HEK293 (cell line): ENCODE results near the gene FLYWCH1.

ENCODE experiments used
- CTCF ChIA-PET: fragments of 350-600 bp; formaldehyde crosslinking; extraction: SDS; loops from one replicate; lab custom pipeline; 2021; ENCODE audit warnings: antibody characterized with exemption; lab: Yijun Ruan, JAX
- POLR2A ChIA-PET: fragments of 300-600 bp; formaldehyde crosslinking; extraction: SDS; loops from one replicate; lab custom pipeline; 2020; ENCODE audit warnings: antibody characterized with exemption, inconsistent platforms; lab: Yijun Ruan, JAX
- H3K27ac ChIP-seq: fragments of 200-500 bp; sonication (Bioruptor generic); 2 replicates; pipeline ENCODE4 v1.5.1; 2014; ENCODE audit warnings: low read depth, low read length, control low read depth, inconsistent platforms; ENCODE audit errors: extremely low read depth
- H3K36me3 ChIP-seq, 2 experiments: fragments of 200-500 bp in 1 of 2; sonication (Bioruptor generic) in 1 of 2; 1 replicate in 1 of 2; 2 replicates in 1 of 2; pipeline ENCODE4 v1.5.1; 2014 to 2017; ENCODE audit warnings: inconsistent platforms in 2 of 2, low read length in 2 of 2; ENCODE audit not compliant: control insufficient read depth in 2 of 2, insufficient read depth in 1 of 2
- H3K4me1 ChIP-seq: fragments of 200-500 bp; sonication (Bioruptor generic); 2 replicates; pipeline ENCODE4 v1.5.1; 2014; ENCODE audit warnings: mild to moderate bottlenecking, low read length, inconsistent platforms; ENCODE audit not compliant: control insufficient read depth, insufficient read depth
- H3K4me3 ChIP-seq: 2 replicates; pipeline ENCODE4 v1.5.1; 2011; ENCODE audit warnings: low read depth, mild to moderate bottlenecking, control low read depth, low read length, moderate library complexity
- H3K9me3 ChIP-seq: fragments of 200-500 bp; sonication (Bioruptor generic); 2 replicates; pipeline ENCODE4 v1.5.1; 2014; ENCODE audit warnings: low read depth, low read length, inconsistent platforms; ENCODE audit not compliant: control insufficient read depth, insufficient read depth
- FEZF1 ChIP-seq: fragments of 450-650 bp; formaldehyde crosslinking; IDR thresholded peaks from 2 replicates; pipeline ENCODE4 v1.5.1; 2016; ENCODE audit warnings: missing biosample characterization, missing genetic modification characterization
- KLF8 ChIP-seq: fragments of 450-650 bp; formaldehyde crosslinking; IDR thresholded peaks from 2 replicates; pipeline ENCODE4 v1.5.1; 2016; ENCODE audit warnings: missing biosample characterization, missing genetic modification characterization
- TRIM28 ChIP-seq: IDR thresholded peaks from 2 replicates; pipeline ENCODE4 v1.6.1; 2011; ENCODE audit warnings: low read length, control low read depth, borderline replicate concordance
- ZBTB17 ChIP-seq: fragments of 450-650 bp; formaldehyde crosslinking; IDR thresholded peaks from 2 replicates; pipeline ENCODE4 v1.5.1; 2016; ENCODE audit warnings: missing biosample characterization, missing genetic modification characterization
- ZNF2 ChIP-seq: fragments of 450-650 bp; formaldehyde crosslinking; IDR thresholded peaks from 2 replicates; pipeline ENCODE4 v1.5.1; 2016; ENCODE audit warnings: missing biosample characterization, missing genetic modification characterization
- ZNF239 ChIP-seq: fragments of 450-650 bp; formaldehyde crosslinking; IDR thresholded peaks from 2 replicates; pipeline ENCODE4 v1.5.1; 2016; ENCODE audit warnings: missing biosample characterization, missing genetic modification characterization
- ZNF624 ChIP-seq: fragments of 450-650 bp; formaldehyde crosslinking; IDR thresholded peaks from 2 replicates; pipeline ENCODE4 v1.5.1; 2017; ENCODE audit warnings: missing biosample characterization, missing genetic modification characterization
- ZNF830 ChIP-seq: fragments of 450-650 bp; IDR thresholded peaks from 2 replicates; pipeline ENCODE4 v1.5.0; 2018; ENCODE audit warnings: missing biosample characterization, missing genetic modification characterization, low read depth, mild to moderate bottlenecking, moderate library complexity
- TF ChIP-seq, protein P1 (sequence below): fragments of 450-650 bp; IDR thresholded peaks from 2 replicates; pipeline ENCODE4 v1.5.1; 2018; ENCODE audit warnings: missing biosample characterization, missing genetic modification characterization
- TF ChIP-seq, protein P2 (sequence below): fragments of 450-650 bp; formaldehyde crosslinking; IDR thresholded peaks from 2 replicates; pipeline ENCODE4 v1.5.1; 2016; ENCODE audit warnings: missing biosample characterization, missing genetic modification characterization
- TF ChIP-seq, protein P3 (sequence below): fragments of 450-650 bp; formaldehyde crosslinking; IDR thresholded peaks from 2 replicates; pipeline ENCODE4 v1.5.1; 2017; ENCODE audit warnings: missing biosample characterization, missing genetic modification characterization
- TF ChIP-seq, protein P4 (sequence below): fragments of 450-650 bp; formaldehyde crosslinking; IDR thresholded peaks from 2 replicates; pipeline ENCODE4 v1.5.1; 2016; ENCODE audit warnings: missing biosample characterization, missing genetic modification characterization, borderline replicate concordance
- TF ChIP-seq, protein P5 (sequence below): fragments of 450-650 bp; formaldehyde crosslinking; conservative IDR thresholded peaks from 2 replicates; pipeline ENCODE4 v1.5.1; 2016; ENCODE audit warnings: low read depth, missing biosample characterization, missing genetic modification characterization
- TF ChIP-seq, protein P6 (sequence below): fragments of 450-650 bp; formaldehyde crosslinking; IDR thresholded peaks from 2 replicates; pipeline ENCODE4 v1.5.1; 2017; ENCODE audit warnings: missing biosample characterization, mild to moderate bottlenecking, missing genetic modification characterization, moderate library complexity

Gene FLYWCH1

DNA sequence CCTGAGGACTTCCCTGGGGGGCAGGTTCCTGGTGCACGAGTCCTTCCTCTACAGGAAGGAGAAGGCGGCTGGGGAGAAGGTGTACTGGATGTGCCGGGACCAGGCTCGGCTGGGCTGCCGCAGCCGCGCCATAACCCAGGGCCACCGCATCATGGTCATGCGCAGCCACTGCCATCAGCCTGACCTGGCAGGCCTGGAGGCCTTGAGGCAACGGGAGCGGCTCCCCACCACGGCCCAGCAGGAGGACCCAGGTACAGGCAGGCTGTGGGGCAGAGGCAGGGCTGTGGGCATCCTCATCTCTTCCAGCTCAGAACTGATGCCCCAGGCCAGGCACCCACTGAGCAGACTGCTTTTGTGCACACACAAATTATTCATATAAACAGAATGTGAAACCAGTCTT is 26.5 kb downstream of the FLYWCH1 start (continued):
- TF ChIP-seq, protein P1, sequence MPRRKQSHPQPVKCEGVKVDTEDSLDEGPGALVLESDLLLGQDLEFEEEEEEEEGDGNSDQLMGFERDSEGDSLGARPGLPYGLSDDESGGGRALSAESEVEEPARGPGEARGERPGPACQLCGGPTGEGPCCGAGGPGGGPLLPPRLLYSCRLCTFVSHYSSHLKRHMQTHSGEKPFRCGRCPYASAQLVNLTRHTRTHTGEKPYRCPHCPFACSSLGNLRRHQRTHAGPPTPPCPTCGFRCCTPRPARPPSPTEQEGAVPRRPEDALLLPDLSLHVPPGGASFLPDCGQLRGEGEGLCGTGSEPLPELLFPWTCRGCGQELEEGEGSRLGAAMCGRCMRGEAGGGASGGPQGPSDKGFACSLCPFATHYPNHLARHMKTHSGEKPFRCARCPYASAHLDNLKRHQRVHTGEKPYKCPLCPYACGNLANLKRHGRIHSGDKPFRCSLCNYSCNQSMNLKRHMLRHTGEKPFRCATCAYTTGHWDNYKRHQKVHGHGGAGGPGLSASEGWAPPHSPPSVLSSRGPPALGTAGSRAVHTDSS: no peak
- TF ChIP-seq TRIM28 (no peak), ZNF624 (tag by site-specific recombination) (no peak)
- TF ChIP-seq, protein P2, sequence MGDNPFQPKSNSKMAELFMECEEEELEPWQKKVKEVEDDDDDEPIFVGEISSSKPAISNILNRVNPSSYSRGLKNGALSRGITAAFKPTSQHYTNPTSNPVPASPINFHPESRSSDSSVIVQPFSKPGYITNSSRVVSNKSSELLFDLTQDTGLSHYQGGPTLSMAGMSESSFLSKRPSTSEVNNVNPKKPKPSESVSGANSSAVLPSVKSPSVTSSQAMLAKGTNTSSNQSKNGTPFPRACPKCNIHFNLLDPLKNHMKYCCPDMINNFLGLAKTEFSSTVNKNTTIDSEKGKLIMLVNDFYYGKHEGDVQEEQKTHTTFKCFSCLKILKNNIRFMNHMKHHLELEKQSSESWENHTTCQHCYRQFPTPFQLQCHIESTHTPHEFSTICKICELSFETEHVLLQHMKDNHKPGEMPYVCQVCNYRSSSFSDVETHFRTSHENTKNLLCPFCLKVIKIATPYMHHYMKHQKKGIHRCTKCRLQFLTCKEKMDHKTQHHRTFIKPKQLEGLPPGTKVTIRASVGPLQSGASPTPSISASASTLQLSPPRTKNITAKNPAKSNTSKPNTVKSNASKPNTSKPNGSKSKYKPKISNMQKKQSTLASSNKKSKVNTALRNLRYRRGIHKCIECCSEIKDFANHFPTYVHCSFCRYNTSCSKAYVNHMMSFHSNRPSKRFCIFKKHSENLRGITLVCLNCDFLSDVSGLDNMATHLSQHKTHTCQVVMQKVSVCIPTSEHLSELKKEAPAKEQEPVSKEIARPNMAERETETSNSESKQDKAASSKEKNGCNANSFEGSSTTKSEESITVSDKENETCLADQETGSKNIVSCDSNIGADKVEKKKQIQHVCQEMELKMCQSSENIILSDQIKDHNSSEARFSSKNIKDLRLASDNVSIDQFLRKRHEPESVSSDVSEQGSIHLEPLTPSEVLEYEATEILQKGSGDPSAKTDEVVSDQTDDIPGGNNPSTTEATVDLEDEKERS (tag by site-specific recombination): no peak
- TF ChIP-seq, protein P3, sequence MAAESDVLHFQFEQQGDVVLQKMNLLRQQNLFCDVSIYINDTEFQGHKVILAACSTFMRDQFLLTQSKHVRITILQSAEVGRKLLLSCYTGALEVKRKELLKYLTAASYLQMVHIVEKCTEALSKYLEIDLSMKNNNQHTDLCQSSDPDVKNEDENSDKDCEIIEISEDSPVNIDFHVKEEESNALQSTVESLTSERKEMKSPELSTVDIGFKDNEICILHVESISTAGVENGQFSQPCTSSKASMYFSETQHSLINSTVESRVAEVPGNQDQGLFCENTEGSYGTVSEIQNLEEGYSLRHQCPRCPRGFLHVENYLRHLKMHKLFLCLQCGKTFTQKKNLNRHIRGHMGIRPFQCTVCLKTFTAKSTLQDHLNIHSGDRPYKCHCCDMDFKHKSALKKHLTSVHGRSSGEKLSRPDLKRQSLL: no peak
- TF ChIP-seq, protein P4, sequence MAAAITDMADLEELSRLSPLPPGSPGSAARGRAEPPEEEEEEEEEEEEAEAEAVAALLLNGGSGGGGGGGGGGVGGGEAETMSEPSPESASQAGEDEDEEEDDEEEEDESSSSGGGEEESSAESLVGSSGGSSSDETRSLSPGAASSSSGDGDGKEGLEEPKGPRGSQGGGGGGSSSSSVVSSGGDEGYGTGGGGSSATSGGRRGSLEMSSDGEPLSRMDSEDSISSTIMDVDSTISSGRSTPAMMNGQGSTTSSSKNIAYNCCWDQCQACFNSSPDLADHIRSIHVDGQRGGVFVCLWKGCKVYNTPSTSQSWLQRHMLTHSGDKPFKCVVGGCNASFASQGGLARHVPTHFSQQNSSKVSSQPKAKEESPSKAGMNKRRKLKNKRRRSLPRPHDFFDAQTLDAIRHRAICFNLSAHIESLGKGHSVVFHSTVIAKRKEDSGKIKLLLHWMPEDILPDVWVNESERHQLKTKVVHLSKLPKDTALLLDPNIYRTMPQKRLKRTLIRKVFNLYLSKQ: no peak

DNA sequence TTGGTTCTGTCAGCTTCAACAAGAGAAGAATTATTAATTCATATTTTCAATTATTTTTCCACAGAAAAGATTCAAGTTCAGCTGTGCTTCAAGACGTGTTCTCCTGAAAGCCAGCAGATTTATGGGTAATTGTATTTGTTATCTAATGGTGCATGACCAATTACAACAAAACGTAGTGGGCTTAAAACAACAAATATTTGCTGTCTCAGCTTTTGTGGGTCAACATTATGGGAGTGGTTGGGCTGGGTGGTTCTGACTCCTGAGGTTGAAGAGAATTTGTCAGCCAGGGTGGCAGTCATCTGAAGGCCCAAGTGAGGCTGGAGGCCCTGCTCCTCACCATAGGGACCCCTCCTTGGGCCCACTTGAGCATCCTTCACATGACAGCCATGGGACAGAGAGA is 28.2 kb downstream of the FLYWCH1 start:
- CTCF ChIA-PET: interaction anchor here (1.9 to 3.8 kb wide), 2 partner anchors 13 to 22 kb away, joined by 5 to 20 read pairs; no protein-coding TSS in a partner anchor

More for the DNA sequence above, 28.2 kb downstream of the FLYWCH1 start:
- H3K9me3 ChIP-seq: no peaks in the 10 kb centered on the region
- H3K4me3 ChIP-seq: no peak overlapping the region
- peaks cover 11 to 79% of the 10 kb centered on the region in 2 experiments; a peak in 2 of 3 replicates for H3K36me3 ChIP-seq
- H3K4me1 ChIP-seq: no peaks in the 10 kb centered on the region
- no peak overlapping the region for H3K27ac ChIP-seq
- POLR2A ChIA-PET: no interaction called here
- TF ChIP-seq ZNF239 (tag by site-specific recombination) (no peak), FEZF1 (tag by site-specific recombination) (no peak), KLF8 (no peak), ZNF2 (tag by site-specific recombination) (no peak), ZBTB17 (no peak), ZNF830 (tag by site-specific recombination) (no peak)
- TF ChIP-seq, protein P5, sequence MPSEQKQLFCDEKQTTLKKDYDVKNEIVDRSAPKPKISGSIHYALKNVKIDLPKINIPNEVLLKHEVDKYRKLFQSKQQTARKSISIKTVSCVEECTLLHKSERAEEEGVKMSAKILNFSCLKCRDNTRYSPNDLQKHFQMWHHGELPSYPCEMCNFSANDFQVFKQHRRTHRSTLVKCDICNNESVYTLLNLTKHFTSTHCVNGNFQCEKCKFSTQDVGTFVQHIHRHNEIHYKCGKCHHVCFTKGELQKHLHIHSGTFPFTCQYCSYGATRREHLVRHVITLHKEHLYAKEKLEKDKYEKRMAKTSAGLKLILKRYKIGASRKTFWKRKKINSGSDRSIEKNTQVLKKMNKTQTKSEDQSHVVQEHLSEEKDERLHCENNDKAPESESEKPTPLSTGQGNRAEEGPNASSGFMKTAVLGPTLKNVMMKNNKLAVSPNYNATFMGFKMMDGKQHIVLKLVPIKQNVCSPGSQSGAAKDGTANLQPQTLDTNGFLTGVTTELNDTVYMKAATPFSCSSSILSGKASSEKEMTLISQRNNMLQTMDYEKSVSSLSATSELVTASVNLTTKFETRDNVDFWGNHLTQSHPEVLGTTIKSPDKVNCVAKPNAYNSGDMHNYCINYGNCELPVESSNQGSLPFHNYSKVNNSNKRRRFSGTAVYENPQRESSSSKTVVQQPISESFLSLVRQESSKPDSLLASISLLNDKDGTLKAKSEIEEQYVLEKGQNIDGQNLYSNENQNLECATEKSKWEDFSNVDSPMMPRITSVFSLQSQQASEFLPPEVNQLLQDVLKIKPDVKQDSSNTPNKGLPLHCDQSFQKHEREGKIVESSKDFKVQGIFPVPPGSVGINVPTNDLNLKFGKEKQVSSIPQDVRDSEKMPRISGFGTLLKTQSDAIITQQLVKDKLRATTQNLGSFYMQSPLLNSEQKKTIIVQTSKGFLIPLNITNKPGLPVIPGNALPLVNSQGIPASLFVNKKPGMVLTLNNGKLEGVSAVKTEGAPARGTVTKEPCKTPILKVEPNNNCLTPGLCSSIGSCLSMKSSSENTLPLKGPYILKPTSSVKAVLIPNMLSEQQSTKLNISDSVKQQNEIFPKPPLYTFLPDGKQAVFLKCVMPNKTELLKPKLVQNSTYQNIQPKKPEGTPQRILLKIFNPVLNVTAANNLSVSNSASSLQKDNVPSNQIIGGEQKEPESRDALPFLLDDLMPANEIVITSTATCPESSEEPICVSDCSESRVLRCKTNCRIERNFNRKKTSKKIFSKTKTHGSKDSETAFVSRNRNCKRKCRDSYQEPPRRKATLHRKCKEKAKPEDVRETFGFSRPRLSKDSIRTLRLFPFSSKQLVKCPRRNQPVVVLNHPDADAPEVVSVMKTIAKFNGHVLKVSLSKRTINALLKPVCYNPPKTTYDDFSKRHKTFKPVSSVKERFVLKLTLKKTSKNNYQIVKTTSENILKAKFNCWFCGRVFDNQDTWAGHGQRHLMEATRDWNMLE (tag by site-specific recombination): no peak
- TF ChIP-seq, protein P6, sequence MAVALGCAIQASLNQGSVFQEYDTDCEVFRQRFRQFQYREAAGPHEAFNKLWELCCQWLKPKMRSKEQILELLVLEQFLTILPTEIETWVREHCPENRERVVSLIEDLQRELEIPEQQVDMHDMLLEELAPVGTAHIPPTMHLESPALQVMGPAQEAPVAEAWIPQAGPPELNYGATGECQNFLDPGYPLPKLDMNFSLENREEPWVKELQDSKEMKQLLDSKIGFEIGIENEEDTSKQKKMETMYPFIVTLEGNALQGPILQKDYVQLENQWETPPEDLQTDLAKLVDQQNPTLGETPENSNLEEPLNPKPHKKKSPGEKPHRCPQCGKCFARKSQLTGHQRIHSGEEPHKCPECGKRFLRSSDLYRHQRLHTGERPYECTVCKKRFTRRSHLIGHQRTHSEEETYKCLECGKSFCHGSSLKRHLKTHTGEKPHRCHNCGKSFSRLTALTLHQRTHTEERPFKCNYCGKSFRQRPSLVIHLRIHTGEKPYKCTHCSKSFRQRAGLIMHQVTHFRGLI (tag by site-specific recombination): peak; percentile 77
- TF ChIP-seq, all 188 proteins: peak for 1
